Activated CD4-positive, alpha-beta memory T cell treated with anti-CD3 and anti-CD28 coated beads for 36 hours (primary cell): ENCODE data around the gene GALNT6. TPM values are rescaled to one million over a fixed set of nuclear protein-coding genes. Genes with fewer than 3 reads are reported as not detected.
A peak's percentile ranks its signal among the peaks of the same experiment; 100 is the strongest.

Experiments used
- CTCF ChIA-PET: fragments of 350-600 bp; sonication (Branson Sonifier 250); formaldehyde crosslinking; loops from one replicate; lab custom pipeline; 2021; ENCODE audit warnings: antibody characterized with exemption, inconsistent platforms; lab: Charles Lee
- POLR2A ChIA-PET: fragments of 350-600 bp; sonication (Branson Sonifier 250); formaldehyde crosslinking; loops from one replicate; lab custom pipeline; 2021; ENCODE audit warnings: antibody characterized with exemption; lab: Charles Lee
- DNase-seq: peaks from one replicate; pipeline ENCODE4 v3.0.0-alpha.2; 2020
- H3K27ac Mint-ChIP-seq: one replicate; pipeline ENCODE4 v1.8.0; 2021; ENCODE audit warnings: mixed read lengths
- H3K27me3 Mint-ChIP-seq: one replicate; pipeline ENCODE4 v1.8.0; 2021; ENCODE audit warnings: mixed read lengths
- H3K36me3 Mint-ChIP-seq: one replicate; pipeline ENCODE4 v1.8.0; 2021; ENCODE audit warnings: mixed read lengths
- H3K4me1 Mint-ChIP-seq: one replicate; pipeline ENCODE4 v1.8.0; 2021; ENCODE audit warnings: low read depth, mixed read lengths
- H3K4me3 Mint-ChIP-seq: one replicate; pipeline ENCODE4 v1.8.0; 2021; ENCODE audit warnings: mild to moderate bottlenecking, mixed read lengths
- H3K9me3 Mint-ChIP-seq: one replicate; pipeline ENCODE4 v1.8.0; 2021; ENCODE audit warnings: mixed read lengths
- intact Hi-C: fragments of 100-400 bp; cut with micrococcal nuclease; formaldehyde crosslinking; loops from one replicate; pipeline ENCODE4 v1.15.1; 2023
- total RNA-seq, 2 experiments: library from RNA; stranded (reverse); gene quantifications; one replicate each; pipeline ENCODE4 v1.2.3, GENCODE V29; 2021

GALNT6 gene, protein sequence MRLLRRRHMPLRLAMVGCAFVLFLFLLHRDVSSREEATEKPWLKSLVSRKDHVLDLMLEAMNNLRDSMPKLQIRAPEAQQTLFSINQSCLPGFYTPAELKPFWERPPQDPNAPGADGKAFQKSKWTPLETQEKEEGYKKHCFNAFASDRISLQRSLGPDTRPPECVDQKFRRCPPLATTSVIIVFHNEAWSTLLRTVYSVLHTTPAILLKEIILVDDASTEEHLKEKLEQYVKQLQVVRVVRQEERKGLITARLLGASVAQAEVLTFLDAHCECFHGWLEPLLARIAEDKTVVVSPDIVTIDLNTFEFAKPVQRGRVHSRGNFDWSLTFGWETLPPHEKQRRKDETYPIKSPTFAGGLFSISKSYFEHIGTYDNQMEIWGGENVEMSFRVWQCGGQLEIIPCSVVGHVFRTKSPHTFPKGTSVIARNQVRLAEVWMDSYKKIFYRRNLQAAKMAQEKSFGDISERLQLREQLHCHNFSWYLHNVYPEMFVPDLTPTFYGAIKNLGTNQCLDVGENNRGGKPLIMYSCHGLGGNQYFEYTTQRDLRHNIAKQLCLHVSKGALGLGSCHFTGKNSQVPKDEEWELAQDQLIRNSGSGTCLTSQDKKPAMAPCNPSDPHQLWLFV
- 10 to 100 TPM; 13.1 to 15.8 TPM for total RNA-seq

DNA sequence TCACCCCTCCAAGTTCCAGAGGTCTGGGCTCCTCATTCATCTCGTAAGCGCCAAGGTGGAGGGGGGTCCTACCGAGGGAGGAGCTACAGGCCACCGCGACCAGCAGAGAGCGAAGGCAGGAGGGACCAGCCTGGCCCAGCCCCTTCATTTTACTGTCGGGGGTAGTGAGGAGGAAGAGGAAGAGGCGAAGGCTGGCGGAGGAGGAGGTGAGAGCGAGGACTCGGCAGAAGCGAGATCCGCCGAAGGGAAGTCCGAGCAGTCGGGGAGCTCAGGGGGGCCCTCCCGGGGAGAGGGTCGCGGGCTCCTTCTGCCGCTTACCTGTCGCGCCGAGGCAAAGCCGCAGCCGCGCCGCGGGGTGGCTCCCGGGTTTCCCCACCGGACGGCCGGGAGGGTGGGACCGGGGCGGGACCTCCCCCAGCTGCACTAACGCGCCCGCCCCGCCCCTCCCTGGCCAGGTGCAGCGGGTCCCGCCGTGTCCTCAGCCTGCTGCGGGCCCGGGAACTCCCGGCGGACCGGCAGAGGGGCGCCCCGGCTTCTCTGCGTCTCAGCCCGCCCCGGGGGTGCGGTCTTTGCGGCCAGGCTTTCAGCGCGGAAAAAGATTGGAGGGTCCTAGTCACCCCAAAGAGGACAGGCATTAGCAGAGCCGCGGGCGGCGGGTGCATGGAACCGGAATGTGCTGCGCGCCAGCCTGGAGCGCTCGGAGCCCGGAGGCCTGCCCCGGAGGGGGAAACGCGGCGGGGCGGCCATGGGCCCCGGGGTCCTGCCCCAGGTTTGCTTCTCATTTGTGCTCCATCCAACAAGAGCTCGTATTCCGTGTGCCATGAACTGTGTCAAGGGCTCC lies at the start of gene GALNT6:
GALNT6 (minus strand) TSS at position 124 of the 841 bp plus-strand sequence. CDS start 11,625 bp downstream, outside the sequence.
- ChIA-PET POLR2A (no interaction called here), CTCF (interaction anchor here (0.8 to 1.3 kb wide), 3 partner anchors 18 to 139 kb away, joined by 3 read pairs; no protein-coding TSS in a partner anchor)
- DNase-seq: peak; percentile 71
- intact Hi-C loops: loop anchor here (10.0 kb wide), 2 partner anchors 433 to 583 kb away; no protein-coding TSS in a partner anchor
- Mint-ChIP-seq H3K4me3 (peak within 1 kb of the TSS; percentile 85), H3K4me1 (peaks cover 67% of the 10 kb centered on the region), H3K27me3 (no peaks in the 10 kb centered on the region), H3K27ac (peak within 1 kb of the TSS; percentile 35), H3K9me3 (no peaks in the 10 kb centered on the region), H3K36me3 (no peaks in the 10 kb centered on the region)

DNA sequence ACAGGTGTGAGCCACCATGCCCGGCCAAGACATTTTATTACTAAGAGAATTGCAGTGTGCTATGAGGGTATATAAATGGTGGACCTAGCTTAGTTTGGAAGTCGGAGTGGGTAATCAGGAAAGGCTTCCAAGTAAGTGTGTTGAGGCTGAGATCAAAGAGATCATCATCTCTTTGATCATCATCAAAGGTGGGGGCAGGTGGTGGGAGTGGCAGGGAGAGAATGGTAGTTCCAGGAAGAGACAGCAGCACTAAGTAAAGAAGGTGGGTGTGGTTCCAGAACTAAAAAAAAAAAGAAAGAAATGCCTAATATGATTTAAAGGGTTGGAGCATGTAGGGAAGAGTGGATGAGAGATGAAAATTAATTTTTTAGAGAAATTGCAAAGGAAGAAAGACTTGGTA lies 48.1 kb upstream of the GALNT6 start:
- H3K9me3 Mint-ChIP-seq: no peaks in the 10 kb centered on the region
- no peaks in the 10 kb centered on the region for H3K36me3 Mint-ChIP-seq
- intact Hi-C loops: no loop called here
- H3K27ac Mint-ChIP-seq: no peak overlapping the region
- H3K4me3 Mint-ChIP-seq: no peak overlapping the region
- CTCF ChIA-PET: interaction anchor here (0.9 kb wide), 1 partner anchor 93 kb away, joined by 3 read pairs; no protein-coding TSS in a partner anchor
- peaks cover 17% of the 10 kb centered on the region for H3K4me1 Mint-ChIP-seq
- POLR2A ChIA-PET: no interaction called here
- no peak for DNase-seq
- H3K27me3 Mint-ChIP-seq: no peaks in the 10 kb centered on the region

DNA sequence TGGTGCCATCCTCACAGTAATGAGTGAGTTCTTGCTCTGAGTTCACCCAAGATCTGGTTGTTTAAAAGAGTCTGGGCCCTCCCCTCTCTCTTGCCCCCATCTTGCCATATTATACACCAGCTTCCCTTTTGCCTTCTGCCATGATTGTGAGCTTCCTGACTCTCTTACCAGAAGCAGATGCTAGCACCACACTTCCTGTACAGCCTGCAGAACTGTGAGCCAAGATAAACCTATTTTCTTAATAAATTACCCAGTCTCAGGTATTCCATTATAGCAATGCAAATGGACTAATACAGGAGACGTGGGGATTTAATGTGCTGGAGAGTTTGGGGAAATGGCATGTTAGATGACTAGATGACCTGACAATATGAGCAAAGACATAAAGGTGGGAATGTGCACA lies 46.2 kb upstream of the GALNT6 start:
- Mint-ChIP-seq H3K4me3 (no peak overlapping the region), H3K9me3 (no peaks in the 10 kb centered on the region), H3K27ac (no peak overlapping the region), H3K27me3 (no peaks in the 10 kb centered on the region), H3K4me1 (peaks cover 17% of the 10 kb centered on the region), H3K36me3 (no peaks in the 10 kb centered on the region)
- intact Hi-C loops: no loop called here
- ChIA-PET POLR2A (no interaction called here), CTCF (interaction anchor here (0.5 to 1.4 kb wide), 2 partner anchors 94 to 98 kb away, joined by 3 read pairs; no protein-coding TSS in a partner anchor)
- DNase-seq: no peak

DNA sequence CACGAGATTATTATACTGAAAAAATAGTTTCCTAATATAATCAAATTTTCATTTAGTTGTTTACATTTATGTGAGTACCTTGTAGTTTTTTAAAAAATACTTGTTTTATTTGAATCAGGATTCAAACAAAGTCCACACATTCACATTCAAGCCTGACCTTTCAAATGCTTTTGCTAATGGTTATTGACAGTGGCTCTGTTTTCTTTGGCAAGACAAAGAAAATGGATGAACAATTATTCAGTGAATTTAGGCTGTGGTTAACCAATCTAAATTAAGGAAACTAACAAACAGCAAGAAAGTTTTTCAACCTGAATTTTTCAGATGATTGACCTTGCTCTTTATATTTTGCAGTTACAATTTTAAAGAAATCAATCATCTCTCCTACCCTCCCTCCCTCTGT lies 43.1 kb upstream of the GALNT6 start:
- ChIA-PET POLR2A (no interaction called here), CTCF (no interaction called here)
- Mint-ChIP-seq H3K4me1 (peaks cover 4% of the 10 kb centered on the region), H3K4me3 (no peak overlapping the region), H3K27me3 (no peaks in the 10 kb centered on the region), H3K27ac (no peak overlapping the region), H3K36me3 (no peaks in the 10 kb centered on the region), H3K9me3 (no peaks in the 10 kb centered on the region)
- intact Hi-C loops: no loop called here
- DNase-seq: no peak

DNA sequence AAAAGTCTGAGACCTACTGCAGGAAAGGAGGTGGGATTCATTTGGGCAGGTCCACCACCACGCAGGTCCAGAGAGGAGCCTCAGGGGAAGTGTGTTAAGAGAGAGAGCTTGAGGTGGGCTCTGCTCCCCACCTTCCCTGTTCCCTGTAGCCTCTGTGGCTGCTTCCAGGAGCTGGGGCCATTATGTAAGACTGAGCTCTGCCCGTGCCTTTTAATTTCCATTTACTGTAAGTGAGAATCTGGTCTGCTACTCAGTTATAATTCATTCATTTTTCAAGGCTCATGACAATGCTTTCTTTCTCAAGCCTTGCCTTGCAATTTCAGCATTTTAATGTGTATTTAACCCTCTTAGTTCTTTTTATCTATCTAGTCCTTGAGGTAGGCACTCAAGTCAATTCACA lies 41.7 kb upstream of the GALNT6 start:
- intact Hi-C loops: no loop called here
- DNase-seq: no peak
- POLR2A ChIA-PET: no interaction called here
- CTCF ChIA-PET: no interaction called here
- H3K27me3 Mint-ChIP-seq: no peaks in the 10 kb centered on the region
- H3K36me3 Mint-ChIP-seq: no peaks in the 10 kb centered on the region
- no peak overlapping the region for H3K27ac Mint-ChIP-seq
- H3K4me1 Mint-ChIP-seq: no peaks in the 10 kb centered on the region
- no peaks in the 10 kb centered on the region for H3K9me3 Mint-ChIP-seq
- H3K4me3 Mint-ChIP-seq: no peak overlapping the region

DNA sequence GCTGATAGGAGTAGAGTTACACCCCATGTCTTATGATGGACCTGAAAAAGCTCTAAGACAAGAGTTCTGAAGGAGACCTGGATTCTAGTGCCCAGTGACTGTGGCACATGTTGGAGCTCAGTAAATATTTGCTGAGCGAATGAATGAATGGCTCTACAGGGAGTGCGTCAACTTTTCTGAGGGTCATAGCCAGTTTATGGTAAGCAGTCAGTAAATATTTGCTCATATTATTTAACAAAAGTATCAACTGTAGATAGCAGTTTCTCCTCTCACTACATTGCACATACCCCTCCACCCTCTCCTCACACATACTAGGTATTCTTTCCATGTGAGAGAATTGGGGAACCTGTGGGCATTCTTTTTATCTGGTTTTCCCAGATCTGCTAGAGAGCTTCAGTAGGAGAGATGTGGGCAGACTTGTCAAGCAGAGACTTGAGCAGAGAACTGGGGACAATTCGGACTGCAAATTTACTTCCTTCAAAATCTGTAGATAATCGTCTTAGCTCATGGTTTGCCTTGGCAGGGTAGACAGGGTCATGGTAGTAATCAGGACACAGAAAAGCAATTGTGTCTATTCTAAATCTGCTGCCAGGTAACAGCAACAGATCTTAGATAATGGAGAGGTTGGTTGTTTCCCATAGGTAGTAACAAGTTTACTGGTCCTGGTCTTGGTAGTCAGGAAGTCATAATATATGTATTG lies 39.1 kb upstream of the GALNT6 start:
- POLR2A ChIA-PET: no interaction called here
- no peak overlapping the region for H3K4me3 Mint-ChIP-seq
- intact Hi-C loops: no loop called here
- peaks cover 2% of the 10 kb centered on the region for H3K4me1 Mint-ChIP-seq
- no peak overlapping the region for H3K27ac Mint-ChIP-seq
- no peaks in the 10 kb centered on the region for H3K36me3 Mint-ChIP-seq
- CTCF ChIA-PET: interaction anchor here (1.0 to 1.3 kb wide), 3 partner anchors 9 to 102 kb away, joined by 3 to 6 read pairs (median 5); no protein-coding TSS in a partner anchor
- H3K27me3 Mint-ChIP-seq: no peaks in the 10 kb centered on the region
- no peak for DNase-seq
- no peaks in the 10 kb centered on the region for H3K9me3 Mint-ChIP-seq

DNA sequence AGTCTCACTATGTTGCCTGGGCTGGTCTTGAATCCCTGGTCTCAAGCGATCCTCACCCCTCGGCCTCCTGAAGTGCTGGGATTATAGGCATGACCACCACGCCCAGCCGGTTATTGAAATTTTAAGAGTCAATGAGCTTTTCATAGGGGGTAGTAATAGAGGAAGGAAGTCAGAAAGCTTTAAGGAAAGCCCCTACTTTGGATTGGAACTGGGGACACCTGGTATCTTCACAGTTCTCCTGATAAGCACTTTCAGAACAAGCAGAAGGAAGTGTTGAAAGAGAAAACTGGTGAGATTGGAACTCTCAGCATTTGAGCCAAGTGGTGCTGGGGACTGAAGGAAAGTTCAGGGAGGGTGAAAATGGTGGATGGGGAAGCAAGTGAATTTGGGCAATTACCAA lies 38.5 kb upstream of the GALNT6 start:
- Mint-ChIP-seq H3K9me3 (no peaks in the 10 kb centered on the region), H3K27ac (no peak overlapping the region), H3K27me3 (no peaks in the 10 kb centered on the region), H3K36me3 (no peaks in the 10 kb centered on the region), H3K4me3 (no peak overlapping the region), H3K4me1 (peaks cover 4% of the 10 kb centered on the region)
- DNase-seq: no peak
- intact Hi-C loops: no loop called here
- ChIA-PET POLR2A (no interaction called here), CTCF (interaction anchor here (0.6 to 1.0 kb wide), 2 partner anchors 8 to 89 kb away, joined by 3 to 5 read pairs; no protein-coding TSS in a partner anchor)

DNA sequence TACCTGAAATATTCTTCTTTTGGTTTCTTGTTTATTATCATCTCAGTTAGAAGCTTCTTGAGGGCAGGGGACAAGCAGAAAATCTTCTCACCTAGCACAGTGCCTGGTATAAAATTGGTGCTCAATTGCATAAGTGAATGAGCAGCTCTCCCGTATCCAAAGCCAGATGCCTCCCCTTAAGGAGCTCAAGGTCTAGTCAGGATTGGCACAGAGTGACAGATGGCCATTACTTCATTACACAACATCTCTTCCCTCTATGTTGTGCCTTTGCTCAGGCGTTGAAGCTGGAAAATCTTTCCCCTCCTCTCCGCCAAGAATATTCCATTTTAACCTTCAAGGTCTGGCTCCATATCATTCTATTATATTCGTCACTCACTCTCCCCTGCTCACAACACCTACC lies 37.0 kb upstream of the GALNT6 start:
- no peak for DNase-seq
- Mint-ChIP-seq H3K36me3 (no peaks in the 10 kb centered on the region), H3K27ac (no peak overlapping the region), H3K27me3 (no peaks in the 10 kb centered on the region), H3K4me3 (no peak overlapping the region), H3K9me3 (no peaks in the 10 kb centered on the region), H3K4me1 (peaks cover 9% of the 10 kb centered on the region)
- POLR2A ChIA-PET: no interaction called here
- CTCF ChIA-PET: interaction anchor here (11.6 kb wide), 1 partner anchor 103 kb away, joined by 204 read pairs; no protein-coding TSS in a partner anchor
- intact Hi-C loops: no loop called here

DNA sequence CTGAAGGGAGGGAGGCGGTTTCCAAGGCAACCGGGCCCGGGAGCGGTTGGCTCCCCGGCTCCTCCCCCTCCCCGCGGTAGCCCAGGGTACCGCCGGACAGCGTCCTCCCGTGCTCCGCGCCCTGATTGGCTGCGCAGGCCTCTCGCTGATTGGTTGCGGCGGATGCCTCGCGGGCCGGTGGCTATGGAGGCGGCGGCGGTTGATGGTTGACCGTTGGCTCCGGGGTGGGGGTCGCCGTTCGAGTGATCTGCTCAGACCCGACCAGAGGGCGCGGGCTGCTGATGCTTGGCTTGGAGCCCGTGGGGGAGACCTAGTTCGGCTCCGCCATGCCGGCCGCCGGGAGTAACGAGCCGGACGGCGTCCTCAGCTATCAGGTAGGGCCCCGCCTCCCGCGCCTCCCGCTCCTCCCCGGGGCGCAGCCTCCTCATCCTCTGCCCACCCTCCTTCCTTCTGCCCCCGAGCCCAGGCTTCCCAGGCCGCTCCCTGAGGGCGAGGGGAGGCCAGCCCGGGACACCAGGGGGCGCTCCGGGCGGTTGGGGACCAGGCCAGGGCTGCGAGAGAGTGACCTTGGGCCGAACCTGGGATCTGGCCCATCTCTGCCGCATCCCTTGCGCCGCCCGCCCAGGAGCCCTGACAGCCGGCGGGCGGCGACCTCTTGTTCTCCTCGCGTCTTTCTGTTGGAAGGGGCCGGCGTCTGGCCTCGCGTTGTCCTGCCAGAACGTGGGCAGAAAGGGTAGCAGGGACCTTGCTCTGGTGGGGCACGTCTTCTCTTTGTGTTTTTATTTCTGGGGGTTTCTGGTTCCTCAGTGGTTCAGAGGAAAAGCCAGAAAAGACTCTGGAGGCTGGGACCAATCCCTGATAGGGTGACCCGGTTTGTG lies 33.7 kb upstream of the GALNT6 start, which contains the start of gene SLC4A8:
SLC4A8 (plus strand) TSS at position 170 of the 878 bp plus-strand sequence; CDS start at position 327, 157 bp downstream.
- POLR2A ChIA-PET: no interaction called here
- CTCF ChIA-PET: interaction anchor here (0.8 to 11.6 kb wide), 3 partner anchors 106 to 399 kb away, joined by 3 to 204 read pairs (median 6); no protein-coding TSS in a partner anchor

DNA sequence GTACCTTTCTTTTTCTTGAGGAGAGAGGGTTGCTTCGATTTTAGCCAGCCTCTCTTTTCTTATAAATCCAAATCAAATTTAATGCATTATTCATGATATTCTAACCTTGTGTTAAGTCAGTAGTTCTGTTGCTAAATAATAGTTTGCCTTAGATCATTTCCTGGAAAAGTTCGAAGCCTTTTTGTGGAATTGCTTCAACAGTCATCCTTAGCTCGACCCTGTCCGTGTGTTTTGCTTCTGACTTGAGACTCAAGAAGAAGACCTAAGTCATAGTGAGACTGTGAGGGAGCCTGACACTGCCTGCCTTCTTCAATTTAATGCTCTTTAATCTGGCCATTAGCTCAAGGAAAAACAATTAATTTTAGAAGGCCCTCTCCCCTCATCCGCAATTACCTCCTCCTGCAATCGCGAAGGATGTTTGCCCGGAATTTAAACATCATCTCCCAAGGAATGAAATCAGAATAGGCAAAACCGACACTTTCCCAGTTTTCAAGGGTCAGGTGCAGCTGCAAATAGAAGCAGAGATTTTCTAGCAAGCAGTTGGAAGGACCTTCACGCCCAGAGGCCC lies 33.0 kb upstream of the GALNT6 start:
- POLR2A ChIA-PET: no interaction called here
- DNase-seq: no peak
- Mint-ChIP-seq H3K4me1 (peaks cover 9% of the 10 kb centered on the region), H3K27ac (no peak overlapping the region), H3K9me3 (no peaks in the 10 kb centered on the region), H3K4me3 (peak overlapping the region; percentile 71), H3K36me3 (no peaks in the 10 kb centered on the region), H3K27me3 (no peaks in the 10 kb centered on the region)
- CTCF ChIA-PET: interaction anchor here (0.8 to 11.6 kb wide), 3 partner anchors 107 to 400 kb away, joined by 3 to 204 read pairs (median 6); no protein-coding TSS in a partner anchor
- intact Hi-C loops: loop anchor here (2.0 to 5.0 kb wide), 2 partner anchors 58 to 397 kb away; no protein-coding TSS in a partner anchor

More for the DNA sequence above, 33.7 kb upstream of the GALNT6 start, which contains the start of gene SLC4A8:
- DNase-seq: peak; percentile 88
- H3K36me3 Mint-ChIP-seq: no peaks in the 10 kb centered on the region
- intact Hi-C loops: loop anchor here (2.0 to 5.0 kb wide), 2 partner anchors 57 to 396 kb away; no protein-coding TSS in a partner anchor
- H3K4me3 Mint-ChIP-seq: peak within 1 kb of the TSS; percentile 71
- no peaks in the 10 kb centered on the region for H3K9me3 Mint-ChIP-seq
- H3K27me3 Mint-ChIP-seq: no peaks in the 10 kb centered on the region
- H3K27ac Mint-ChIP-seq: no peak within 1 kb of the TSS
- H3K4me1 Mint-ChIP-seq: peaks cover 9% of the 10 kb centered on the region
